Stimulated activated CD8-positive, alpha-beta memory T cell treated with anti-CD3 and anti-CD28 coated beads, Interleukin-15, amount 100 ng/mL, for 24 hours (primary cell): ENCODE results near the gene FOSB.

ENCODE experiments used
- DNase-seq: peaks from one replicate; pipeline ENCODE4 v3.0.0-alpha.2; 2020; ENCODE audit warnings: low read depth

Gene FOSB

GRCh38 chr19:45485305-45486077 lies 17.7 kb downstream of the FOSB start:
- peak; percentile 94 for DNase-seq

DNA sequence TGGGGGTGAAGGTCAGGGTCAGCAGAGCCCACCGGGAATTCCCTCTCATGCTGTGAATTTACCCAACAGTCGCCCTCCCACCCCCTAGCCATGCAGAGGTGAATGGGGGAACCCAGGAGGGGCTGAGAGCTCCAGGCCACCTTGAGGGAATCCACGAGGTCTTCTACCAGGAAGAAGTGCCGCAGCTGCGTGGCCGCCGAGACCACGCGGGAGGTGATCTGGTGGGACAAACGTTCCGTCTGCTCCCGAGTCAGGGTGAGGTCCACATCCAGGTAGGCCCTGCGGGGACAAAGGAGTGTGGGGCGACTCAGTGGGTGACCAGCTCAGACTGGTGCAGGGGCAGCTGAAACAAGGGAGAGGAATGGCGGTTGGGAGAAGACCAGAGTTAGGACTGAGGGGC lies 20.9 kb downstream of the FOSB start:
- no peak for DNase-seq

GRCh38 chr19:45489216-45489855 lies 21.5 kb downstream of the FOSB start:
- DNase-seq: no peak

DNA sequence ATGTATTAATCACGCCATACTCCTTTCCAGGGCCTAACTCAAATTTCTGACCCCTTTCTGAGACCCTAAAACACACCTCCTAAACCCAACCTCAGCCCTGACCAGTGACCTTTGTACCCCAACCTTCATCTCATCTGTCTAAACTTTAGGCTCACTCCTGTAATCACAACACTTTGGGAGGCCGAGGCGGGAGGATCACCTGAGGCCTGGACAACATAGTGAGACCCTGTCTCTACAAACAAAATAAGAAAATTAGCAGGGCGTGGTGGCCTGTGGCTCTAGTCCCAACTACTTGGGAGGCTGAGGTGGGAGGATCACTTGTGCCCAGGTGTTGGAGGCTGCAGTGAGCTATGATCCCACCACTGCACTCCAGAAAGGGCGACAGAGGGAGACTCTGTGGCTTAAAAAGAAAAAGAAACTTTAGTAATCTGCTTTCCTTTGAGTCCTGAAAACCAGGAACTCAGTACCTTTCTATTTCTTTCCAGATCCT lies 24.4 kb downstream of the FOSB start:
- no peak for DNase-seq

DNA sequence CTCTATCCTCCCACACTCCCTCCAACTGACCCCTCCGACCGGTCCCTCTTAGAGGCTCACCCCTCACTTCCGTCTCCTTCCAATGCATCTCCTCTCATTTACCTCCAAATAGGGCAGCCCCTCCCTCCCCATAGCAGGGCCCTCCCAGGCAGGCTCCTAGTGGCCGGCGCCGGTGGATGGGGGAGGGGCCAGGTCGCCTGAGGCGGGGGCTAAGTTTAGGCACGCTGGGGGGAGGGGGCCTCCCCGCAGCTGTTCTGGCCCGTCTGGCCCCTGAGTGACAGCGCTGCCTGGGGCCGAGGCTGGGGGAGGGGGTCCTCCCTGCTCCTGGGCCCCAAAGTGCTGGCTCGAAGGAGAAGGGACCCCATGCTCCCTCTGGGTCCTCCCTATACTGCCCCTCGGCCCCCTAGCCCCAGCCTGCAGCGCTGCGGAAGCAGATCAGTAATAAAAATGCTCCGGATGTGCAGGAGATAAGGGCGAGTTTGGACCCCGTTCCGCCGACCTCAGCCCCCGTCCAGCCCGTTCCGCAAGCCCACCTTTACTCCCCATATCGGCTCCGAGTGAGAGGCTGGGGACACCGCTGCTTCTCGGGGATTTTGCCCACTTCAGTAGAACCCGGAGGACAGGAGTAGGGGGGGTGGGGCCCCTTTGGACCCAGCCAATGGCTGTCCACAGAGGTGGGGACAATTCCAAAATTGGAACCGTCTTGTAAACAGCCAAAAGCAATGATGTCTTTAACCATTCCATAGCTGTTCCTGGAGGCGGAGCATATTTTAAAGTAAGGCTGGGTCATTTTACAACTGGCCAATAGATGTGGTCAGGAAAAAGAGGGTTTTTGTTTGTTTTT lies 25.1 kb downstream of the FOSB start:
- DNase-seq: no peak

- DNase-seq: no peak
These were observed 26.6 kb downstream of the FOSB start for GRCh38 chr19:45494261-45494916.

DNA sequence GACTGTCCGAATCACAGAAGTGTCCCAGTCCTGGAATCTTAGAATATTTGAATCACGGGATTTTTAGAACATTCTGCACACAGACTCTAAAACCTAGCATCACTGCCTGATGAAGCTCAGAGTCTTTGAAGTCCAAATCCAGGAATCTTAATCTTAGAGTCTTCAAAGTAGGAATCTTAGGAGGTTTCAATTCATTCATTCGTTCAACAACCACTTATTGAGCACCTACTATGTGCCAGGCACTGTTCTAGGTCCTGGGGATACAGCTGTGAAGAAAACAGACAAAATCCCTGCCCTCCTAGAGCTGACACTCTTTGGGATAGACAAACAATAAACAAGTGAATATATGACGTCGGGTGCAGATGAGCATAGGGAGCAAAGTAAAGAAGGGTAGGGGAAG lies 27.4 kb downstream of the FOSB start:
- no peak for DNase-seq

DNA sequence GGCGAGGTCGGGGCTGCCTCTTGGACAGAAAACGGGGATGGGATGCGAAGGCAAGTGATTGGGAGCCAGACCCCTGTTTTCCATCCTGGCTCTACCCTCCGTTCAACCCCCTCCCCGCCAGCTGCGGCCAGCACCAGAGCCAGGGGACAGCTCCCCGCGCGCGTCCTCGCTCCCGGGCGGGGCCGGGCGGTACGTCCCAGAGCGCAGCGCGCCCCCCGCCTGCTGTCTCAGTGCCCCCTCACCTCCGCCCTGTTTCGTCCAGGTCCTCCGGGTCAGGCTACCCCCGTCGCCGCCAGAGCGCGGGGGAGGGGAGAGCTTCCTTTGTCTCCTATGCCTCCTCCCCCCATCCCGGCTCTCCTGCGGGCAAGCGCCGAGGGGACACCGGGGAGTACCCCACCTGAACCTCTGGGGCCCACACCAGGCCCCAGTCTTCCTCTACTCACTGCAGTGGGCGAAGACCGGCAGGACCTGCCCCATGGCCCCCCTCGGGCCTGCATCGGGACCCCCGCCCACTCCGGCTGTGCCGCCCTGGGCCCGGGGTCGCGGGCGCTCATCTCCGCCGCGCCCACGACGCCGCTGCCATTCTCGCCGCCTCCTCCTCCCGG lies 28.7 kb downstream of the FOSB start:
- DNase-seq: no peak

DNA sequence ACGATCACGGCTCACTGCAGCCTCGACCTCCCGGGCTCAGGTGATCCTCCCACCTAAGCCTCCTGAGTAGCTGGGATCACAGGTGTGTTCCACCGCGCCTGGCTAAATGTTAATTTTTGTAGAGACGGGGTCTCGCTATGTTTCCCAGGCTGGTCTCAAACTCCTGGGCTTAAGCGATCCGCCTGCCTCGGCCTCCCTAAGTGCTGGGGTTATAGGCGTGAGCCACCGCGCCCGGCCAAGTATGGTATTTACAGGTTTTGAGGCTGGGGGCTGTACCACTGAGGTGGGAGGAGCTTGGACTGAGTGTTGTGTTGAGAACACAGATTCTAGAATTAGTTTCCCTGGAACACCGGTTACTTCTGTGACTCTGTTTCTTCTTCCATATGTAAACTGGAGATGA lies 30.0 kb downstream of the FOSB start:
- DNase-seq: no peak

GRCh38 chr19:45498411-45499195 lies 30.8 kb downstream of the FOSB start, which contains the start of gene PPM1N:
TSS of gene PPM1N (plus strand) at chr19:45498443. CDS start at chr19:45498473, 30 bp downstream.
- no peak for DNase-seq

DNA sequence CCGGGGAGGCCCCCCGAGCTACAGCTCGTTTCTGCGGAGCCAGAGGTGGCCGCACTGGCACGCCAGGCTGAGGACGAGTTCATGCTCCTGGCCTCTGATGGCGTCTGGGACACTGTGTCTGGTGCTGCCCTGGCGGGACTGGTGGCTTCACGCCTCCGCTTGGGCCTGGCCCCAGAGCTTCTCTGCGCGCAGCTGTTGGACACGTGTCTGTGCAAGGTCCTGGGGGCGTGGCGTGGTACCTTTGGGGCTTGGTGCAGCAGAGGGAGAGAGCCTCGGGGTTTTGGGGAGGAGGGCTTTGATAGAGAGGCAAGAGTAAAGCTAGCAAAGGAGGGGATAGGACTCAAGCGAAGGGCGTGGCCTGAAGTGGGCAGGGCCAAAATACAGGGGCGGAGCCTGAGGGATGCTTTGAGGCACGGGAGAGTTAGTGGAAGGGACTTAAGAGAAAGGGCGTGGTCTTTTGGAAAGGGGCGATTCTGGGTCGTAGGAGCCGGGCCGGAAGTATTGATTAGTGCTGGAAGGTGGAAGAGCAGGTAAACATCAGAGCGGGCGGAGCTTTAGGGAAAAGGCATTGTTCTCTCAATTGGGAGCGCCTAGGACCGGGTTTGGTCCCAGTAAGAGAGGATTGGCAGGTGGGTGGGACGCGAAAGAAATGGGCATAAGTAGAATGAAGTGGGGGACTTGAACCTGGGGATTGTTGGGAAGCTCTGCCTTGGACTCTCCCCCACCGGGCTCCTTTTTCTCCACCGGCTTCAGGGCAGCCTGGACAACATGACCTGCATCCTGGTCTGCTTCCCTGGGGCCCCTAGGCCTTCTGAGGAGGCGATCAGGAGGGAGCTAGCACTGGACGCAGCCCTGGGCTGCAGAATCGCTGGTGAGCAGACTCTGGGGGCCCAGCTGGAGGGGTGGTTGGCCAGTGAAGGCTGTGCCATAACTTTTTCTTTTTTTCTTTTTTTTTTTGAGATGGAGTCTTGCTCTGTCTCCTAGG lies 31.7 kb downstream of the FOSB start:
- DNase-seq: no peak

GRCh38 chr19:45500918-45501729 lies 33.3 kb downstream of the FOSB start:
- DNase-seq: no peak

DNA sequence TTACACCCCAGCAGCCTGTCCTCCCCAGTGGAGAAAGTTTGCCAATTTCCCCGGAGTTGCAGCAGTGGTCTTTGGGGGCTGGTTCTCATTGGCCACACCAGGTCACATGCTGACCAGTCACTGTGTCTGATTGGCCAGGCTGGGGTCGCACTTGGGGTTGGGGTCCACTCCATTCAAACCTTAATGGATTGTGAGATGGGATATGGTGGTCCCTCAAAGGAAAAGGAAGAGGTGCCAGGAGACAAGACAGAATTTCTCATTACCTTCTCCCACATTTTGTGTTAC lies 33.9 kb downstream of the FOSB start:
- DNase-seq: no peak

GRCh38 chr19:45502111-45502510 lies 34.3 kb downstream of the FOSB start:
- DNase-seq: no peak

DNA sequence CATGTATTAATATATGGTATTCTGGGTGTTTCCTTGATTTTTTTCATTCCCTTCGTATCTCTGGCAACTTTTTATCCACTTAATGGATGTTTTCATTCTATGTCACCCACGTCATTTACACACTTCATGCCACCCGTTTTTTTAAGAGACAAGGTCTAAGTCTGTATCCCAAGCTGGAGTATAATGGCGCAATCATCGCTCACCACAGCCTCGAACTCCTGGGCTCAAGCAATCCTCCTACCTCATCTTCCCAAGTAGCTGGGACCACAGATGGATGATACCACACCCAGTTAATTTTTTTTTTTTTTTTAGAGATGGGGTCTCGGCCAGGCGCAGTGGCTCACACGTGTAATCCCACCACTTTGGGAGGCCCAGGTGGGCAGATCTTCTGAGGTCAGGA lies 36.1 kb downstream of the FOSB start:
- DNase-seq: no peak

GRCh38 chr19:45505151-45505995 lies 37.6 kb downstream of the FOSB start:
- DNase-seq: no peak

DNA sequence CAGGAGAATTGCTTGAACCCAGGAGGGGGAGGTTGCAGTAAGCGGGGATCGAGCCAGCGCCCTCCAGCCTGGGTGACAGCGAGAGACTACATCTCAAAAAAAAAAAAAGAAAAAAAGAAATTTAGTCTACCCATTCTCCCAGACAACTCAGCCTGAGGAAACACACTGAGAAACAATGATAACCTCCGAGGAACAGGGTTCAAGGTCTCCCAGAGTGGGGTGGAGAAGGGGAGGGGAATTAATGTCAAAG lies 38.1 kb downstream of the FOSB start:
- no peak for DNase-seq

GRCh38 chr19:45506246-45506988 lies 38.6 kb downstream of the FOSB start:
- DNase-seq: peak; percentile 99
